ENCODE data around the gene PSMD11. TPM values are rescaled to one million over a fixed set of nuclear protein-coding genes. Genes with fewer than 3 reads are reported as not detected.

PSMD11 gene
- total and polyA plus RNA-seq, 3 donors from 2014 or later = 53.2 to 99.0 (median 59.3) TPM

DNA sequence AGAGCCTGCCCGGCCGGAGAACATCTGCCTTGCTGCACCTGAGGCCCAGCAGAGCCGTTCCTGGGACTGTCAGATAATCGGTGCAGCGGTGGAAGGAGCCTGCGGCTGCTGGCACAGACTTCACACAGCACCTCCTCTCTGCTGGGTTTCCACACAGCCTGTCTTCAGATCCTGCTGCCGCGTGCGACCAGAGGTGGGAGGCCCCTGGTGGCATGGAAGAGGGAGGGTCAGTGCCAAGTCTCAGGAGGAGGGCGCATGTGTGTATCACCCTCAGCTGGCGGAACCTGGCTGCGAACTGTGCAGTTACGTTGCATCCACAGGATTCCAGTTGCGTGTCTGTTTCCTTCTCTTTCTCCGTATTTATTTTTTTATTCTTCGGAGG, 45.8 kb downstream of the PSMD11 start:
- Histone ChIP-seq H3K4me1 (peaks cover 14% of the 10 kb centered on the region), H3K9me3 (no peaks in the 10 kb centered on the region), H3K27ac (no peak overlapping the region), H3K4me3 (no peak overlapping the region), H3K27me3 (no peaks in the 10 kb centered on the region), H3K36me3 (ENCODE audit: low read depth, missing control alignments) (no peaks in the 10 kb centered on the region)
- 80 to 81% methylated on average over 14 to 16 of the region's 16 CpGs for WGBS, 2 donors
- no peak for DNase-seq
- intact Hi-C loops (cut with DNase I; ENCODE audit: low total_unique reads) = no loop called here
- TF ChIP-seq, protein P1, sequence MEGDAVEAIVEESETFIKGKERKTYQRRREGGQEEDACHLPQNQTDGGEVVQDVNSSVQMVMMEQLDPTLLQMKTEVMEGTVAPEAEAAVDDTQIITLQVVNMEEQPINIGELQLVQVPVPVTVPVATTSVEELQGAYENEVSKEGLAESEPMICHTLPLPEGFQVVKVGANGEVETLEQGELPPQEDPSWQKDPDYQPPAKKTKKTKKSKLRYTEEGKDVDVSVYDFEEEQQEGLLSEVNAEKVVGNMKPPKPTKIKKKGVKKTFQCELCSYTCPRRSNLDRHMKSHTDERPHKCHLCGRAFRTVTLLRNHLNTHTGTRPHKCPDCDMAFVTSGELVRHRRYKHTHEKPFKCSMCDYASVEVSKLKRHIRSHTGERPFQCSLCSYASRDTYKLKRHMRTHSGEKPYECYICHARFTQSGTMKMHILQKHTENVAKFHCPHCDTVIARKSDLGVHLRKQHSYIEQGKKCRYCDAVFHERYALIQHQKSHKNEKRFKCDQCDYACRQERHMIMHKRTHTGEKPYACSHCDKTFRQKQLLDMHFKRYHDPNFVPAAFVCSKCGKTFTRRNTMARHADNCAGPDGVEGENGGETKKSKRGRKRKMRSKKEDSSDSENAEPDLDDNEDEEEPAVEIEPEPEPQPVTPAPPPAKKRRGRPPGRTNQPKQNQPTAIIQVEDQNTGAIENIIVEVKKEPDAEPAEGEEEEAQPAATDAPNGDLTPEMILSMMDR (IDR thresholded peaks at IDR 0.05) = no peak

DNA sequence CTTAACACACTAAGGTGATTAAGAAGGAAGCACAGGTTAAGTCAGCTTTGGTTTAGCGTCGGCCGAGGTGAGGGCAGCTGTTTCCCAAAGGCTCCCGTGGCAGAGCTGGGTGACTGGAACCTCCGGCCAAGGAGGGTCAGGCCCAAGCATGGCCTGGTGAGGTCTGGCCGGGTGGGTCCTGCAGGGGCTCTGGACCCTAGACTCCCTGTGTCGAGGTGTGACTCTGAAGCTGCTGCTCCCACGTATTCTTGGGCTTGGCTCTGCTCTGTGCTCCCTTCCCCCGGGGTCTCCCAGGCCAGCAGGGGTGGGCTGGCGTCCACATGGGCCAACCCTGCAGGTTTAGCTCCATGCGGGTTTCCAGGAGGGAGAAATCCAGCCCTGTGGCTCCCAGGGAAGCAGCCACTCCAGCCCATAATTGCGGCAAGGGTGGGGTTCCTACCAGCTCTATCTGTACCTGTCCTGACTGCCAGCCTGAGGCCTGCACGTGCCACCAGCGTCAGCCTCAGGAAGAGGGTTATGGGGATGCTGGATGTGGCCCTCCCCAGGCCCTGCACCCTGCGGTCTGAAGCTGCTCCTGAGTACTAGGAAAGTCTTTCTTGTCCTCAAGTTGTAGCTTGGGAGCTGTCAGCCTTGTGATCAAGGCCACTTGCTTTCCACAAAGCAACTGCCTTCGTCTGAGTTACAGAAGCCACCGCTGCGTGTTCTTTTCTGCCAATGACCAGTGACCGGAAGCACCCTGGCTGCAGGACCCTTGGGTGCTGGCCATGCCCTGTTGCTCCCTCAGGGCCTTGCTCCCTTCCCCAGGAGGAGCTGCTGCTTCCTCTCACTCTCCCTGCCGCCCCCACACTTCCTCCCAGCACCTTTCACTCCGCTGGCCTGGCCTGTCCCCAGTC, 47.3 kb downstream of the PSMD11 start:
- H3K4me3 ChIP-seq = no peak overlapping the region
- TF ChIP-seq, protein P1 (IDR thresholded peaks at IDR 0.05) = no peak
- TF ChIP-seq POLR2A (IDR thresholded peaks at IDR 0.05) = no peak
- intact Hi-C loops (cut with DNase I; ENCODE audit: low total_unique reads) = no loop called here
- peaks cover 17% of the 10 kb centered on the region for H3K4me1 ChIP-seq
- H3K9me3 ChIP-seq = no peaks in the 10 kb centered on the region
- H3K36me3 ChIP-seq (ENCODE audit: low read depth, missing control alignments) = no peaks in the 10 kb centered on the region
- WGBS, 2 donors = 81 to 84% methylated on average over 16 to 21 of the region's 21 CpGs
- no peak for DNase-seq
- no peak overlapping the region for H3K27ac ChIP-seq
- H3K27me3 ChIP-seq = no peaks in the 10 kb centered on the region

DNA sequence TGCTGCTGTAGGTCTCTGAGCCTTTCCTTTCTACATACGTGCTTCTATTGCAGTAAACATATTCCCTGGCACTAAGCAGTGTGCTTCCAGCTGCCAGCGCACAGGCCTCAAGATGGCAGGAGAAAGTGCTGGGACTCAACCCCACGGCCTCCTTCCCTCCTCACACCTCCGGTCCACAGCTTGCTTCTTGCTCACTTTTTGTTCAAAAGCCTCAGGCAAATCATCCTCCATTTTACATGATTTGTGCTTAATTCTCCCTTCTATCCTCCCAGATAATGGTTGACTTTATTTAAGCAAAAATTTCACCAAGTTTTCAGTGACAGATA, 47.9 kb downstream of the PSMD11 start:
- peaks cover 17% of the 10 kb centered on the region for H3K4me1 ChIP-seq
- no peak overlapping the region for H3K4me3 ChIP-seq
- DNase-seq = no peak
- no peak overlapping the region for H3K27ac ChIP-seq
- TF ChIP-seq, protein P1 (IDR thresholded peaks at IDR 0.05) = no peak
- no peak for TF ChIP-seq POLR2A (IDR thresholded peaks at IDR 0.05)
- WGBS, 2 donors = 82 to 87% methylated on average over 4 of the region's 4 CpGs
- H3K27me3 ChIP-seq = no peaks in the 10 kb centered on the region
- no peaks in the 10 kb centered on the region for H3K9me3 ChIP-seq
- intact Hi-C loops (cut with DNase I; ENCODE audit: low total_unique reads) = no loop called here
- H3K36me3 ChIP-seq (ENCODE audit: low read depth, missing control alignments) = no peaks in the 10 kb centered on the region

DNA sequence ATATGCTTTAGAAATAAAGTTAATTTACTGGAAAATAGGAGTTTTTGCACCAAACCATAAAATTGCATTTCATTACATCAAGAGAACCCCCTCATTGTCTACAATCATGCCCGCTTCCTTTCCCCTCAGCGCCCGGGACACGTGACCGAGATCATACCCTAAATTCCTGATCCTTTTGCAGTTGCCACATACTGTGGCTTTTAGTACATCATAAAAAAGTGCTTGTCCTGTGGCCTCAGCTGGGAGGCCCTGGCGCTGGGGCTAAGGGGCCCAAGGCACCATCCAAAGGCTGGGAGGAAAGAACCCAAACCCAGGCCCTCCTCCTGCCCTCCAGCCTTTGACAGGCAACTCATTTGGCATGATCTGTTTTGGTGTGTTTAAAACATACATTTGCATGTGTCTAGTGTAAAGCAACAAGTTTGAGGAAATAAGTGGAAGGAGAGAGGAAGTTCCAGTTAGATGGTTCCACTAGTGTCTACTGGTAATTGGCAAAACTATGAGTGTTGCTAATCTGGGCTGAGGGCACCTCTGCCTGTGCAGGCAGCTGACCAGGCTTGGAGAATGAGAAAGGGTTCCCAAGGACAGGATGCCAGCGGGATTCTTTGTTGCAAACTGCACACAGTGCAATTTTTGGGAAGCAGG, 48.5 kb downstream of the PSMD11 start:
- Histone ChIP-seq H3K4me3 (no peak overlapping the region), H3K9me3 (no peaks in the 10 kb centered on the region), H3K27me3 (no peaks in the 10 kb centered on the region), H3K27ac (no peak overlapping the region), H3K4me1 (peaks cover 12% of the 10 kb centered on the region), H3K36me3 (ENCODE audit: low read depth, missing control alignments) (no peaks in the 10 kb centered on the region)
- 92 to 98% methylated on average over 7 of the region's 7 CpGs for WGBS, 2 donors
- no peak for DNase-seq
- intact Hi-C loops (cut with DNase I; ENCODE audit: low total_unique reads) = no loop called here
- TF ChIP-seq POLR2A (IDR thresholded peaks at IDR 0.05) = no peak
- TF ChIP-seq, protein P1 (IDR thresholded peaks at IDR 0.05) = no peak
